GM18526 (cell line): ENCODE data around the gene NUDT5.

Experiments used
- POLR2A ChIP-seq: IDR thresholded peaks from 3 replicates; pipeline ENCODE4 v1.6.1; 2011; ENCODE audit not compliant: insufficient read length; ENCODE audit errors: extremely low read depth

Gene NUDT5

DNA sequence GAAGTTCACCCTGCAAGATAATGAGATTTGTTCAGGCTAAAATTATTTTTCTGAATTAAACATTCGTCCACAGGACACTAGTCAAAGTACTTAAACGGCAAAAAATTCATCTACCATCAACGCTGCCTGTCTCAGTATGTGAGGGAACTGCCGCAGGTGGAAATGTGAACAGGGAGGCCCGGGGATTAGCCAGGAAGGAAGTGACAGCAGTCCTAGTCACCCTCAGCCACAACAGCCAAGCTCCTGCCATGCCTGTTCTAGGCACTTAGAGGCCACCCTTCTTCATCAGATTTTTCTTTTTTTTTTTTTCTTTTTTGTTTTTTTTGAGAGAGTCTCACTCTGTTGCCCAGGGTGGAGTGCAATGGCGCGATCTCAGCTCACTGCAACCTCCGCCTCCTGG is 9.4 kb downstream of the NUDT5 start:
- TF ChIP-seq POLR2A = no peak

- TF ChIP-seq POLR2A = no peak
Measured at GRCh38 chr10:12184165-12184564, 11.5 kb downstream of the NUDT5 start.

DNA sequence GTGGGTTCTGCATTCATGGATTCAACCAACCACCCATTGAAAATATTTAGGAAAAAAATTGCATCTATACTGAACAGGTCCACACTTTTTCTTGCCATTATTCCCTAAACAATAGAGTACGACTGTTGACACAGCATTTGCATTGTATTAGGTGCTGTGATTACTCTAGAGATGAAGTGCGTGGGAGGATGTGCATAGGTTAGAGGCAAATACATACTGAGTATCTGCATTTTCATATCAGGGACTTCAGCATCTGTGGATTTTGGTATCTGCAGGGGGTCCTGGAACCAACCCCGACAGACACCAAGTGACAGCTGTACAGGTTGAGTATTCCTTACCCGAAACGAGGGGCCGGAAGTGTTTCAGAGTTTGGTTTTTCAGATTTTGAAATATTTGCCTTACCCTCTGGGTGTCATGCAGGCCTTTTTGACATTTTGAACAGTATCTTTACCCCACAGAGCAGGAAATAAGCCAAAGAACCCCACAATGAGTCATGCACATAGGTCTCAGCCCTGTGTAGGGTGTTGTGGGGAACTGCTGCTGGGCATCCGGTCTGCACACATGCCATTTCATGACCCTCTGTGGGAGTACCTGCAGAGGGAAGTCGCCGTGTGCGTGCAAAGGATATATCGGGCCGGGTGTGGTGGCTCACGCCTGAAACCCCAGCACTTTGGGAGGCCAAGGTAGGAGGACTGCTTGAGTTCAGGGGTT is 14.5 kb downstream of the NUDT5 start:
- no peak for TF ChIP-seq POLR2A

- no peak for TF ChIP-seq POLR2A
Measured at GRCh38 chr10:12180221-12180974, 15.3 kb downstream of the NUDT5 start.

DNA sequence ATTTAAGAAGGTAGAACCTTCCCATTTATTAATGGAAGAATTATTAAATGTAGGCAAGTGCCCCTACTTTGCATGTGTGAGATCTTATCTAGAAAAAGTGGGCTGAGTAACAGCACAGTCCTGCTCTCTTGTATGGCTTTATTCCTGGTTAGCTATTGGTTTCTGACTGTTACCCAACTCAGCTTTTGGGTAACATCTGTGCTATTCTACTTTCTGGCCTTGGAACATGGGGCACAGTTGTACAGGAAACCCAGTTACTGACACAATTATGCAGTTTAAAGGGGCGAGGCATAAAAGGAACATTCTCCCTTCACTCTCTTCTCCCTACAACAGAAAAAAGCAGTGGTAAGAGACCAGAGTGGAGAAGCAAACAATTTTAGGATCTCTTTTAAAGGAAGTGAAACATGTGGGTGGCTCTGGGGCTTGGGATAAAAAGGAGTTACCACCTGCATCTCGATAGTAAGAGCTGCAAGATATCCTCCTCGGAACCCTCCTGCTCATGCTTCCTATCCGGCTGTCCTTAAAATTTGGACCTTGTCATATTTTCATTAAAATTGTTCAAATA is 16.0 kb downstream of the NUDT5 start:
- TF ChIP-seq POLR2A = no peak

DNA sequence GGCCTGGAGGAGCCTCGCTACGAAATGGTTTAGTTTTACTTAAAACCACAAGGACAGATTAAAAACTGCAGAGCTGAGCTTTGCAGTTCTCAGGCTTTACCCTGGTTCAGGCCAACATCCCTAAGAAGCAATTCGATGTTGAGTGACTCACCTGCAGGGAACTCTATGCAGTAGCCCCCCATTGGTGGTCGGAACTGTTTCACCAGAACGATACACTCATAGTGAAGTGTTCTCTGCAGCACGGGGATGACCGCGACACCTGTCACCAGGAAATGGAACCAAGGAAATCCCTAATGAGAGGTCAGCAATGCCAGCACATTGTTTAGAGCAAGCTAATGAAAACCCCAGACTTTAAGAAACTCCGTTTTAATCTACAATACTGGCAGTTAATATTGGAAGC is 18.0 kb downstream of the NUDT5 start:
- no peak for TF ChIP-seq POLR2A

DNA sequence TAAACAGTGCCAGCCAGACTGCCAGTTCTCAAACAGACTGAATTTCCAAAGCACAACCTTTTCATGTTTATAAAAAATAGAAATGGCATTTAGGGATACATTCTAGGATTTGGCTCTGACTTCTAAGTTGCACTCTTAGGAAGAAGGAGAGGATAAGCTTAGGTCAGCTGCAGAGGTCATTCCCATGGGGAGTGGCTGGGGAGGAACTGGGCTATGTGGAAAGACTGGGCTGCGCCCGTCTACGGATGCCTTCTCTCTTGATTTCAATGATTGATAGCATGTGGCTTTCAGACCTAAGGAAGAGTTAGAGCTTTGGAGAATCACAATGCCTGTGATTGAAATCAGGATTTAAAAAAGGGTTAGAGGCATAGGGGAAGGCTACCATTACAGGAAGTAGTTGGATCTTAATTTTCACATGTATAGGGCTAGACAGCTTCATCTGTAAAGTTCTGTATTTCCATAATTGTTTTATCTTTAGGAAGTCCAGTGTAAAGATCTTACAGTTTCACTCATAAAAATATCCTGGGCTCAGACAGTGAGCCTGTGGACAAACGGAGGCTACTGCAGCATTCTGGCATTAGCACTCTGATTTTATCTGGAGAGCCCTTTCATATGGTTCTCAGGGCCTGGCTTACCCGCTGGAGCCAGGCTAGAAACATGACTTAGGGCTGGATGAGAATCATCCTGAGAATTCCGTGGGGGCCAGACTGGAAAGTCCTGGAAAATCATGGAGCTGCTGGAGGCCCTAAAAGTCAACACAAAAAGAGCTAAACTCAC is 29.5 kb downstream of the NUDT5 start:
- no peak for TF ChIP-seq POLR2A

DNA sequence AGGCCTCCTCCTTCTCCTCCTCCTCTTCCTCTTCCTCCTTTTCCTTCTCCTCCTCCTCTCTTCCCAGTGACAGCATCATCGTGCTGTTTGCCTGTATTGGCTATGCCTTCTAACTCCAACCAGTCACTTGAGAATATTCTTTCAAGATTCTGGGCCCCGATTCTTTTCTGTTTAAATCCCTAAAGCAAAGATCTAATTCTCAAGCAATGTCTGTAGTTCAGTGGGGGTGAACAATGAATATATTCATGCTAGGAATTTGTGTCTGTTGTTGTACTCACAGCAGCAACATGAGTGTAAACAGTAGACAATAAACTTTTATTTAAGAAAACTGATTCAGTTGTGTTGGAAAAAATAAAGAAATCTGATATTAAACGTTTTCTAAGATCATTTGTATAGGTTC is 30.7 kb downstream of the NUDT5 start:
- no peak for TF ChIP-seq POLR2A

DNA sequence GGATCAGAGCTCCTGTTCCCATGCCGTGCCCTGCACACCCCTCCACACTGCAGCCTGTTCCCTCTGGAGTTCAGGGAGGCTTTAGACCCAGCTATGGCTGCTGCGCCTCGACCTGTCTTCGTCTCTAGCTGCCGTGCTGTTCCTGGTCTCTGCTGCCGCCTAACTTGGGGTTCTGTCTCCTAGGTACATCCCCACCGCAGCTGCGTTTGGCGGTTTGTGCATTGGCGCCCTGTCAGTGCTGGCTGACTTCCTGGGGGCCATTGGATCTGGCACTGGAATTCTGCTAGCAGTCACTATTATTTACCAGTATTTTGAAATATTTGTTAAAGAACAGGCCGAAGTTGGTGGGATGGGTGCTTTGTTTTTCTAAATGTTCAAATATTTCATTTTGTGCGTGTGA is 31.6 kb downstream of the NUDT5 start:
- TF ChIP-seq POLR2A = no peak

DNA sequence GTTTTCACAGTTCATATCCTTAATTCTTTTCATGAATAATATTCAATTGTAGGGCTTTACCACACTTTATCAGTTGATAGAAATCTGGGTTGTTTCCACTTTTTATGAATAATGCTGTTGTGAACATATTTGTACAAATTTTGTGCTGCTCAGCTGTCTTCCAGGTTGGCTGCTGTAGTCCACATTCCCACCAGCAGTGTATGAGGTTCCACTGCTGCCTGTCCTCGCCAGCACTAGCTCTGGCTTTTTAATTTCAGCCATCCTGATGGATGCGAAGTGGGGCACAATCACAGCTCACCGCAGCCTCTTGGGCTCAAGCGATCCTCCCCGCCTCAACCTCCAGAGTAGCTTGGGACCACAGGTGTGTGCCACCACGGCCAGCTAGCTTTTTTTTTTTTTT is 32.8 kb downstream of the NUDT5 start:
- TF ChIP-seq POLR2A = no peak

DNA sequence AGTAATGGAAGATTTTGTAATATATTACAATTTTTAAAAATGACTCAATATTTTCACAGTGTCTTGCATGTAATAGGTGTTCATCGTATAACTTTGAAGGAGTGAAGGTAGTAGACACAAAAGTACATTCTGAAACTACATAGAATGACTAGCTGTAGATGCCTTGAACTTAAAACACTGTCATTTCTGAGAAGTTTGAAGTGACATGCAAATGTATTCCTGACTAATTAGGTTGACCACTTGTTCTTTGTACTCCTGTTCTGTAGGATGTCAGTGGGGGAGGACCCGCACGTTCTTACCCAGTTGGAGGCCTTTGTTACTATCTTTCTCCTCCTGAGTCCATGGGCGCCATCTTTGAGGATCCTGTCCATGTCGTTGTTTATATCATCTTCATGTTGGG is 35.0 kb downstream of the NUDT5 start:
- TF ChIP-seq POLR2A = no peak

DNA sequence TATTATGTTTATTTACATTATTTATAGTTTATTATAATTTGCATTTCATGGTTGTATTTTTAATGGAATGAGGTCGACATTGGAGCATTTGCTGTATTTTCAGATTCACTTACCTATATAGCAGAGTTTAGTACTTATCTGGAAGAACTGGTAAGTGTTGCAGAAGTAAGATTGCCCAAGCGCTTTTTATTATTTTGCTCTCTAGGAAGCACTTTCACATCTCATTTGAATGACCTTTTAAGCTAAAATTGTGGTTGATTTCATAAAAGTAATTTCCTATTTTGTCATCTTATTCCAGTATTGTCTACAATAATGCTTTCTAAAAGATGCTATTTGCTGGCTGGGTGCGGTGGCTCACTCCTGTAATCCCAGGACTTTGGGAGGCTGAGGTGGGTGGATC is 37.6 kb downstream of the NUDT5 start:
- TF ChIP-seq POLR2A = no peak

- no peak for TF ChIP-seq POLR2A
Measured at GRCh38 chr10:12156367-12157123, 39.1 kb downstream of the NUDT5 start.

DNA sequence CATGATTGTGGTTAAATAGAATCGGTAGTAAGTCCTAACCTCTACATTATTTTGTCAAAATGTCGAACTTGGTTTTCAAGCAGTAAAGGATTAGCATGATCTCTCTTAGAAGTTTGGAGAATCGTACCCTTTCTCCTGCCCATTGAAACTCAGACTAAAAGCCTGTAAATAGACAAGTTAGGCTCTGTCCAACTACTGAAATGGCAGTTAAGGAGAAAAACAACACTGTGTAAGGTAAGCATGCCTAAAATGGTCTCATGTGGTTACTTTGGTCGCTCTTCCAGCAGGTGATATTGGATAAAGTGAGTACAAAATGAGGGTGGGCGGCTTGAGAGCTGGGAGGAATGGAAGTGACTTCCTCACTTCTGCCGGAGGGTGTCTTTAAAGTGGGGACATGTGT is 41.2 kb downstream of the NUDT5 start:
- TF ChIP-seq POLR2A = no peak

DNA sequence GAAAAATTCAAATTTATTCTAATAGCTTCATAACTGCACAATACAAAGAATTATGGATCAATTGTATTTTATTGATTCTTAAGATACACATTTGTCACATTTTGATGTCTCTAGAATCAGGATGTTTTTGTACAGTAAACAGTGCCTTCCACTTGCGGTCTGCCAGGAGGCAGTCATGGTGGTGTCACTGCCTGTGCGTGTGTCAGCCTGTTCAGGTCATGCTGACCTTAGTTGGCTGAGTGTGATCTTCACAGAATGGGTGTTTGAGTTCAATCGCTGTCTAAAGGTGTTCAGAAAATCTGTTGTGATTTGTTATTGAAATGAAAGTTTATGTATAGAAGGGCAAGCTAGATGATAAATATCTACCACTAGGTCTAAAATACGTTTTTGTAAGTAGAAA is 45.5 kb downstream of the NUDT5 start:
- no peak for TF ChIP-seq POLR2A
